ENCODE data around the gene TACC3. TPM values are rescaled to one million over a fixed set of nuclear protein-coding genes. Genes with fewer than 3 reads are reported as not detected.
A peak's percentile ranks its signal among the peaks of the same experiment; 100 is the strongest.

The TACC3 gene
- total RNA-seq, 2 donors from 2014 or later, result 4.3 to 35.6 TPM

- WGBS, result 8% methylated on average over 31 of the region's 61 CpGs
- peaks cover 23% of the 10 kb centered on the region for H3K4me1 ChIP-seq (replicated peaks)
- no peaks in the 10 kb centered on the region for H3K9me3 ChIP-seq
- H3K27ac ChIP-seq, result no peak overlapping the region
- intact Hi-C loops (cut with DNase I), result loop anchor here (5.0 kb wide), 1 partner anchor 40 kb away; the partner anchor contains the start of gene FAM53A
- peak overlapping the region; percentile 63 to 67 for H3K4me3 ChIP-seq
- H3K27me3 ChIP-seq (replicated peaks; ENCODE audit: insufficient read depth), result no peaks in the 10 kb centered on the region
- no peak for TF ChIP-seq POLR2AphosphoS5 (IDR thresholded peaks at IDR 0.05)
- no peak for TF ChIP-seq POLR2A (IDR thresholded peaks at IDR 0.05)
- TF ChIP-seq CTCF (IDR thresholded peaks at IDR 0.05), result no peak
- no peak for DNase-seq (ENCODE audit: low spot score)
- H3K36me3 ChIP-seq, result peaks cover 0 to 3% of the 10 kb centered on the region in 2 donors
Observed at GRCh38 chr4:1721666-1722550, 587 bp downstream of the TACC3 start.

GRCh38 chr4:1722551-1723118 is 1.3 kb downstream of the TACC3 start:
- peaks cover 23% of the 10 kb centered on the region for H3K4me1 ChIP-seq (replicated peaks)
- intact Hi-C loops (cut with DNase I), result loop anchor here (5.0 kb wide), 1 partner anchor 40 kb away; the partner anchor contains the start of gene FAM53A
- WGBS, result 62% methylated on average over 18 of the region's 18 CpGs
- H3K9me3 ChIP-seq, result no peaks in the 10 kb centered on the region
- no peak for DNase-seq (ENCODE audit: low spot score)
- no peak overlapping the region for H3K4me3 ChIP-seq
- H3K36me3 ChIP-seq, result peaks cover 0 to 3% of the 10 kb centered on the region in 2 donors
- no peak for TF ChIP-seq POLR2A (IDR thresholded peaks at IDR 0.05)
- TF ChIP-seq POLR2AphosphoS5 (IDR thresholded peaks at IDR 0.05), result no peak
- TF ChIP-seq CTCF (IDR thresholded peaks at IDR 0.05), result no peak
- no peaks in the 10 kb centered on the region for H3K27me3 ChIP-seq (replicated peaks; ENCODE audit: insufficient read depth)
- peak overlapping the region in 1 of 2 donors; percentile 22 for H3K27ac ChIP-seq

GRCh38 chr4:1723131-1723801 is 1.9 kb downstream of the TACC3 start:
- H3K4me3 ChIP-seq, result no peak overlapping the region
- DNase-seq (ENCODE audit: low spot score), result no peak
- H3K4me1 ChIP-seq (replicated peaks), result peaks cover 21% of the 10 kb centered on the region
- no peaks in the 10 kb centered on the region for H3K27me3 ChIP-seq (replicated peaks; ENCODE audit: insufficient read depth)
- H3K27ac ChIP-seq, result peak overlapping the region in 1 of 2 donors; percentile 22
- intact Hi-C loops (cut with DNase I), result loop anchor here (5.0 kb wide), 1 partner anchor 41 kb away; the partner anchor contains the start of gene FAM53A
- H3K36me3 ChIP-seq, result no peaks in the 10 kb centered on the region
- no peak for TF ChIP-seq POLR2A (IDR thresholded peaks at IDR 0.05)
- TF ChIP-seq POLR2AphosphoS5 (IDR thresholded peaks at IDR 0.05), result no peak
- no peaks in the 10 kb centered on the region for H3K9me3 ChIP-seq
- 78% methylated on average over 12 of the region's 12 CpGs for WGBS

- DNase-seq (ENCODE audit: low spot score), result no peak
- Histone ChIP-seq H3K27ac (no peak overlapping the region), H3K36me3 (no peaks in the 10 kb centered on the region), H3K4me3 (no peak overlapping the region), H3K9me3 (no peaks in the 10 kb centered on the region), H3K4me1 (replicated peaks) (peaks cover 5% of the 10 kb centered on the region), H3K27me3 (replicated peaks; ENCODE audit: insufficient read depth) (no peaks in the 10 kb centered on the region)
- 96% methylated on average over 10 of the region's 10 CpGs for WGBS
- TF ChIP-seq CTCF (IDR thresholded peaks at IDR 0.05) (no peak), POLR2AphosphoS5 (IDR thresholded peaks at IDR 0.05) (no peak), POLR2A (IDR thresholded peaks at IDR 0.05) (no peak)
- intact Hi-C loops (cut with DNase I), result loop anchor here (2.0 kb wide), 1 partner anchor 27 kb away; no protein-coding TSS in a partner anchor
Observed at GRCh38 chr4:1725521-1725920, 4.2 kb downstream of the TACC3 start.
